SK-N-SH treated with all-trans-retinoic acid at 6 μM for 48 hours (cell line): ENCODE measurements around the gene MYO3A.

ENCODE experiments used
- ATAC-seq: fragments of 200-7000 bp; cut with Tn5 transposase; 3 replicates; pipeline ENCODE4 v1.9.1; 2020; ENCODE audit warnings: mild to moderate bottlenecking, moderate library complexity
- ARNTL ChIP-seq: fragments of 450-650 bp; formaldehyde crosslinking; IDR thresholded peaks from 2 replicates; pipeline ENCODE4 v1.5.0; 2020; ENCODE audit warnings: low read depth, mild to moderate bottlenecking, moderate library complexity, borderline replicate concordance
- BACH2 ChIP-seq: fragments of 250-450 bp; sonication (Bioruptor Pico); IDR thresholded peaks from 2 replicates; pipeline ENCODE4 v1.9.0; 2021; ENCODE audit warnings: mild to moderate bottlenecking, borderline replicate concordance
- CSDC2 ChIP-seq: fragments of 250-450 bp; sonication (Bioruptor Pico); IDR thresholded peaks from 2 replicates; pipeline ENCODE4 v1.5.0; 2020; ENCODE audit warnings: mild to moderate bottlenecking, moderate library complexity
- ESRRG ChIP-seq: fragments of 250-450 bp; sonication (Bioruptor Pico); IDR thresholded peaks from 2 replicates; pipeline ENCODE4 v1.6.1; 2021; ENCODE audit warnings: mild to moderate bottlenecking
- GLIS3 ChIP-seq: fragments of 250-450 bp; sonication (Bioruptor Pico); IDR thresholded peaks from 2 replicates; pipeline ENCODE4 v1.5.0; 2020; ENCODE audit warnings: mild to moderate bottlenecking, moderate library complexity
- ISL1 ChIP-seq: fragments of 250-450 bp; sonication (Bioruptor Pico); IDR thresholded peaks from 2 replicates; pipeline ENCODE4 v2.1.2; 2022; ENCODE audit warnings: mild to moderate bottlenecking, moderate library complexity
- PPARA ChIP-seq: fragments of 250-450 bp; sonication (Bioruptor Pico); IDR thresholded peaks from 2 replicates; pipeline ENCODE4 v1.5.0; 2020; ENCODE audit warnings: mild to moderate bottlenecking, borderline replicate concordance
- RARB ChIP-seq: fragments of 250-450 bp; sonication (Bioruptor Pico); IDR thresholded peaks from 2 replicates; pipeline ENCODE4 v1.8.0; 2021; ENCODE audit warnings: mild to moderate bottlenecking, moderate library complexity
- SNAI2 ChIP-seq: fragments of 250-450 bp; sonication (Bioruptor Pico); IDR thresholded peaks from 2 replicates; pipeline ENCODE4 v1.5.0; 2020; ENCODE audit warnings: mild to moderate bottlenecking, moderate library complexity
- TCF4 ChIP-seq: fragments of 250-450 bp; sonication (Bioruptor Pico); IDR thresholded peaks from 2 replicates; pipeline ENCODE4 v1.8.0; 2021; ENCODE audit warnings: mild to moderate bottlenecking, moderate library complexity, borderline replicate concordance
- ZC3H10 ChIP-seq: fragments of 250-450 bp; sonication (Bioruptor Pico); IDR thresholded peaks from 2 replicates; pipeline ENCODE4 v1.5.1; 2021; ENCODE audit warnings: mild to moderate bottlenecking, moderate library complexity
- ZFP30 ChIP-seq: fragments of 450-650 bp; formaldehyde crosslinking; IDR thresholded peaks from 2 replicates; pipeline ENCODE4 v1.5.0; 2022; ENCODE audit warnings: mild to moderate bottlenecking, moderate library complexity
- ZNF565 ChIP-seq: fragments of 450-650 bp; formaldehyde crosslinking; conservative IDR thresholded peaks from 2 replicates; pipeline ENCODE4 v1.5.0; 2020; ENCODE audit warnings: low read depth, mild to moderate bottlenecking, moderate library complexity
- ZNF70 ChIP-seq: fragments of 450-650 bp; formaldehyde crosslinking; IDR thresholded peaks from 2 replicates; pipeline ENCODE4 v1.5.0; 2020; ENCODE audit warnings: mild to moderate bottlenecking, moderate library complexity
- ZNF8 ChIP-seq: fragments of 450-650 bp; formaldehyde crosslinking; IDR thresholded peaks from 2 replicates; pipeline ENCODE4 v1.5.0; 2020; ENCODE audit warnings: mild to moderate bottlenecking, moderate library complexity
- TF ChIP-seq, protein P1 (sequence below): fragments of 250-450 bp; sonication (Bioruptor Pico); IDR thresholded peaks from 2 replicates; pipeline ENCODE4 v1.5.0; 2020; ENCODE audit warnings: mild to moderate bottlenecking, moderate library complexity
- TF ChIP-seq, protein P2 (sequence below): fragments of 250-450 bp; sonication (Bioruptor Pico); IDR thresholded peaks from 2 replicates; pipeline ENCODE4 v1.8.0; 2021; ENCODE audit warnings: low read depth, mild to moderate bottlenecking, moderate library complexity, borderline replicate concordance
- TF ChIP-seq, protein P3 (sequence below): fragments of 250-450 bp; sonication (Bioruptor Pico); IDR thresholded peaks from 2 replicates; pipeline ENCODE4 v1.8.0; 2020; ENCODE audit warnings: mild to moderate bottlenecking, moderate library complexity, borderline replicate concordance
- TF ChIP-seq, protein P4 (sequence below): fragments of 250-450 bp; sonication (Bioruptor Pico); IDR thresholded peaks from 2 replicates; pipeline ENCODE4 v1.5.1; 2020; ENCODE audit warnings: low read depth, mild to moderate bottlenecking, moderate library complexity

The MYO3A gene

DNA sequence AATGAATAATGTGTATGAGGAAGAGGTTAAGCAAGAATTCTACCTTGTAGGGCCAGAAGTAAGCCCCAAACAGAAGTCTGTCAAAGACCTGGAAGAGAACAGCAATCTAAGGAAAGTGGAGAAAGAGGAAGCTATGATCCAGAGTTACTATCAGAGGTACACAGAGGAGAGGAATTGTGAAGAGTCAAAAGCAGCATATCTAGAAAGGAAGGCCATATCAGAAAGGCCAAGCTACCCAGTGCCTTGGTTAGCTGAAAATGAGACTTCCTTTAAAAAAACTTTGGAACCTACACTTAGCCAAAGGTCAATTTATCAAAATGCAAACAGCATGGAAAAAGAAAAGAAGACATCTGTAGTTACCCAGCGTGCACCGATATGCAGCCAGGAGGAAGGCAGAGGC lies 239.8 kb downstream of the MYO3A start:
- no peak for TF ChIP-seq ESRRG (CRISPR knock-in tag)
- no peak for TF ChIP-seq TCF4 (CRISPR knock-in tag)
- no peak for TF ChIP-seq PPARA (CRISPR knock-in tag)
- TF ChIP-seq SNAI2 (CRISPR knock-in tag) = no peak
- TF ChIP-seq, protein P1, sequence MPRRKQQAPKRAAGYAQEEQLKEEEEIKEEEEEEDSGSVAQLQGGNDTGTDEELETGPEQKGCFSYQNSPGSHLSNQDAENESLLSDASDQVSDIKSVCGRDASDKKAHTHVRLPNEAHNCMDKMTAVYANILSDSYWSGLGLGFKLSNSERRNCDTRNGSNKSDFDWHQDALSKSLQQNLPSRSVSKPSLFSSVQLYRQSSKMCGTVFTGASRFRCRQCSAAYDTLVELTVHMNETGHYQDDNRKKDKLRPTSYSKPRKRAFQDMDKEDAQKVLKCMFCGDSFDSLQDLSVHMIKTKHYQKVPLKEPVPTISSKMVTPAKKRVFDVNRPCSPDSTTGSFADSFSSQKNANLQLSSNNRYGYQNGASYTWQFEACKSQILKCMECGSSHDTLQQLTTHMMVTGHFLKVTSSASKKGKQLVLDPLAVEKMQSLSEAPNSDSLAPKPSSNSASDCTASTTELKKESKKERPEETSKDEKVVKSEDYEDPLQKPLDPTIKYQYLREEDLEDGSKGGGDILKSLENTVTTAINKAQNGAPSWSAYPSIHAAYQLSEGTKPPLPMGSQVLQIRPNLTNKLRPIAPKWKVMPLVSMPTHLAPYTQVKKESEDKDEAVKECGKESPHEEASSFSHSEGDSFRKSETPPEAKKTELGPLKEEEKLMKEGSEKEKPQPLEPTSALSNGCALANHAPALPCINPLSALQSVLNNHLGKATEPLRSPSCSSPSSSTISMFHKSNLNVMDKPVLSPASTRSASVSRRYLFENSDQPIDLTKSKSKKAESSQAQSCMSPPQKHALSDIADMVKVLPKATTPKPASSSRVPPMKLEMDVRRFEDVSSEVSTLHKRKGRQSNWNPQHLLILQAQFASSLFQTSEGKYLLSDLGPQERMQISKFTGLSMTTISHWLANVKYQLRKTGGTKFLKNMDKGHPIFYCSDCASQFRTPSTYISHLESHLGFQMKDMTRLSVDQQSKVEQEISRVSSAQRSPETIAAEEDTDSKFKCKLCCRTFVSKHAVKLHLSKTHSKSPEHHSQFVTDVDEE (CRISPR knock-in tag) = no peak
- no peak for TF ChIP-seq ZNF8
- TF ChIP-seq, protein P2, sequence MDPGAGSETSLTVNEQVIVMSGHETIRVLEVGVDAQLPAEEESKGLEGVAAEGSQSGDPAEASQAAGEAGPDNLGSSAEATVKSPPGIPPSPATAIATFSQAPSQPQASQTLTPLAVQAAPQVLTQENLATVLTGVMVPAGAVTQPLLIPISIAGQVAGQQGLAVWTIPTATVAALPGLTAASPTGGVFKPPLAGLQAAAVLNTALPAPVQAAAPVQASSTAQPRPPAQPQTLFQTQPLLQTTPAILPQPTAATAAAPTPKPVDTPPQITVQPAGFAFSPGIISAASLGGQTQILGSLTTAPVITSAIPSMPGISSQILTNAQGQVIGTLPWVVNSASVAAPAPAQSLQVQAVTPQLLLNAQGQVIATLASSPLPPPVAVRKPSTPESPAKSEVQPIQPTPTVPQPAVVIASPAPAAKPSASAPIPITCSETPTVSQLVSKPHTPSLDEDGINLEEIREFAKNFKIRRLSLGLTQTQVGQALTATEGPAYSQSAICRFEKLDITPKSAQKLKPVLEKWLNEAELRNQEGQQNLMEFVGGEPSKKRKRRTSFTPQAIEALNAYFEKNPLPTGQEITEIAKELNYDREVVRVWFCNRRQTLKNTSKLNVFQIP (CRISPR knock-in tag) = no peak
- TF ChIP-seq, protein P3, sequence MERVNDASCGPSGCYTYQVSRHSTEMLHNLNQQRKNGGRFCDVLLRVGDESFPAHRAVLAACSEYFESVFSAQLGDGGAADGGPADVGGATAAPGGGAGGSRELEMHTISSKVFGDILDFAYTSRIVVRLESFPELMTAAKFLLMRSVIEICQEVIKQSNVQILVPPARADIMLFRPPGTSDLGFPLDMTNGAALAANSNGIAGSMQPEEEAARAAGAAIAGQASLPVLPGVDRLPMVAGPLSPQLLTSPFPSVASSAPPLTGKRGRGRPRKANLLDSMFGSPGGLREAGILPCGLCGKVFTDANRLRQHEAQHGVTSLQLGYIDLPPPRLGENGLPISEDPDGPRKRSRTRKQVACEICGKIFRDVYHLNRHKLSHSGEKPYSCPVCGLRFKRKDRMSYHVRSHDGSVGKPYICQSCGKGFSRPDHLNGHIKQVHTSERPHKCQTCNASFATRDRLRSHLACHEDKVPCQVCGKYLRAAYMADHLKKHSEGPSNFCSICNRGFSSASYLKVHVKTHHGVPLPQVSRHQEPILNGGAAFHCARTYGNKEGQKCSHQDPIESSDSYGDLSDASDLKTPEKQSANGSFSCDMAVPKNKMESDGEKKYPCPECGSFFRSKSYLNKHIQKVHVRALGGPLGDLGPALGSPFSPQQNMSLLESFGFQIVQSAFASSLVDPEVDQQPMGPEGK (CRISPR knock-in tag) = no peak
- no peak for TF ChIP-seq ZC3H10 (CRISPR knock-in tag)
- no peak for TF ChIP-seq ZNF565 (CRISPR knock-in tag)
- no peak for TF ChIP-seq ZNF70 (CRISPR knock-in tag)
- no peak for TF ChIP-seq RARB (CRISPR knock-in tag)
- no peak for ATAC-seq

DNA sequence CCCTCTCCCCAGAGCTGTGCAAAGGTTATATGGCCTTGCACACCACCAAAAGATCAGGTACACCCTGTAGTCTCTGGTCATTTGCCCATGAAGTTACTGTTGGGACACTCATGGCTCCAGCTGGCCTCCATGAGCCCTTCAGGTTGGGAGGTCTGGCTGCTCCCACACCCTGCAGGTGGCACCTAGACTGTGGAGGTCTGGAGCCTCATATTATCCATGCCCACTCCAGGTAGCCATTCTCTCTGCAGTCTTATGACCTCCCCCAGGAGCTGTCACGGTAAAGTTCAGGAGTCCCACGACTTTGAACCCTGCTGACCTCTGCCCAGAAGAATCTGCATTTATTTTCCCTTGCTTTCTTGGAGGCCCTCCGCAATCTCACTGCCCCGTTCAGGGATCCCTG lies 243.3 kb downstream of the MYO3A start:
- no peak for ATAC-seq
- TF ChIP-seq ARNTL (CRISPR knock-in tag) = no peak
- no peak for TF ChIP-seq ZNF70 (CRISPR knock-in tag)
- TF ChIP-seq, protein P4, sequence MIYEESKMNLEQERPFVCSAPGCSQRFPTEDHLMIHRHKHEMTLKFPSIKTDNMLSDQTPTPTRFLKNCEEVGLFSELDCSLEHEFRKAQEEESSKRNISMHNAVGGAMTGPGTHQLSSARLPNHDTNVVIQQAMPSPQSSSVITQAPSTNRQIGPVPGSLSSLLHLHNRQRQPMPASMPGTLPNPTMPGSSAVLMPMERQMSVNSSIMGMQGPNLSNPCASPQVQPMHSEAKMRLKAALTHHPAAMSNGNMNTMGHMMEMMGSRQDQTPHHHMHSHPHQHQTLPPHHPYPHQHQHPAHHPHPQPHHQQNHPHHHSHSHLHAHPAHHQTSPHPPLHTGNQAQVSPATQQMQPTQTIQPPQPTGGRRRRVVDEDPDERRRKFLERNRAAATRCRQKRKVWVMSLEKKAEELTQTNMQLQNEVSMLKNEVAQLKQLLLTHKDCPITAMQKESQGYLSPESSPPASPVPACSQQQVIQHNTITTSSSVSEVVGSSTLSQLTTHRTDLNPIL (CRISPR knock-in tag) = no peak
- TF ChIP-seq ZC3H10 (CRISPR knock-in tag) = no peak
- no peak for TF ChIP-seq ZNF8
- TF ChIP-seq CSDC2 (CRISPR knock-in tag) = no peak
- TF ChIP-seq ZFP30 (CRISPR knock-in tag) = no peak
- no peak for TF ChIP-seq GLIS3 (CRISPR knock-in tag)
- no peak for TF ChIP-seq TCF4 (CRISPR knock-in tag)
- TF ChIP-seq ZNF565 (CRISPR knock-in tag) = no peak
- no peak for TF ChIP-seq BACH2 (CRISPR knock-in tag)

DNA sequence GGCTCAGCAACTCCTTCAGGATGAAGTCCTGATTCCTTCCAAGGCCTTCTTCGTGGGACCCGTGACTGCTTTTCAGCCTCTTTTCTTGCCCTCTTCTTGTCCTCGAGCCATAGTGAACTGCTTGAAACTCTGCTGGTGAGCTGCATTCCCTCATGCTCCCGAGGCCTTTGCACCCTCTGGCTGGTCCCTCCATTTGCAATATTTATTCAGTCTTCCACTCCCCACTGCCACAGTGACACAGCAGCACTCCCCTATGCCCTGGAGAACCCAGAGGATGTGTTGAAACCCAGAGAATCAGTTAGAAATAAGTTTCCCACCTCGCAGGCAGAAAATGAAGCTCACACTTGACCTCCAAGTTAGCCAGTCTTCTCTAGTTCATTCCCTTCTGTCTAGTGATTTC lies 260.2 kb downstream of the MYO3A start:
- no peak for ATAC-seq
- no peak for TF ChIP-seq ARNTL (CRISPR knock-in tag)
- TF ChIP-seq GLIS3 (CRISPR knock-in tag) = no peak
- TF ChIP-seq ESRRG (CRISPR knock-in tag) = no peak
- TF ChIP-seq RARB (CRISPR knock-in tag) = no peak
- no peak for TF ChIP-seq ISL1 (CRISPR knock-in tag)
- TF ChIP-seq, protein P2 (CRISPR knock-in tag) = no peak
- TF ChIP-seq, protein P3 (CRISPR knock-in tag) = no peak
